GM23248 (cell line): ENCODE results near the gene HEATR9.

Experiments
- EZH2 ChIP-seq: fragments of 200-600 bp; sonication (generic); IDR thresholded peaks from 2 replicates; pipeline ENCODE4 v1.6.1; 2018; ENCODE audit warnings: antibody characterized with exemption, mild to moderate bottlenecking; ENCODE audit not compliant: insufficient read depth, poor library complexity, severe bottlenecking
- EZH2phosphoT487 ChIP-seq: fragments of 200-600 bp; sonication (generic); IDR thresholded peaks from 2 replicates; pipeline ENCODE4 v1.6.1; 2018; ENCODE audit warnings: antibody characterized with exemption, moderate library complexity, mild to moderate bottlenecking, low read depth; ENCODE audit not compliant: insufficient read depth

GRCh38 chr17:35856603-35857002 is 12.1 kb downstream of the HEATR9 start:
- no peak for TF ChIP-seq EZH2
- TF ChIP-seq EZH2phosphoT487: no peak
